Esophagus mucosa (tissue), 1 donor: ENCODE results near the gene NET1. TPM values are rescaled to one million over a fixed set of nuclear protein-coding genes. Genes with fewer than 3 reads are reported as not detected.

Experiments used
- ATAC-seq: fragments of 200-7000 bp; cut with Tn5 transposase; one replicate; pipeline ENCODE4 v1.9.1; 2020
- total RNA-seq: library from RNA; stranded (reverse); gene quantifications from one replicate; pipeline ENCODE4 v1.2.4, GENCODE V29; 2023
- donor health status: DM: yes; HTN: yes; CAD: no.

NET1 gene
- total RNA-seq, 1 donor from 2014 or later: 182 TPM

GRCh38 chr10:5485290-5485689, 72.9 kb downstream of the NET1 start:
- no peak for ATAC-seq

GRCh38 chr10:5485948-5486852, 73.8 kb downstream of the NET1 start:
- ATAC-seq: no peak

- no peak for ATAC-seq
Observed at GRCh38 chr10:5486853-5487235, 74.5 kb downstream of the NET1 start.

- ATAC-seq: peak; percentile 92
Observed at GRCh38 chr10:5488272-5489161, 76.2 kb downstream of the NET1 start.

GRCh38 chr10:5490032-5490431, 77.7 kb downstream of the NET1 start:
- no peak for ATAC-seq

- ATAC-seq: no peak
Observed at GRCh38 chr10:5490698-5491464, 78.5 kb downstream of the NET1 start.

- ATAC-seq: no peak
Observed at GRCh38 chr10:5491477-5491876, 79.1 kb downstream of the NET1 start.

- ATAC-seq: no peak
Observed at GRCh38 chr10:5492322-5492855, 80.0 kb downstream of the NET1 start.

- no peak for ATAC-seq
Observed at GRCh38 chr10:5492929-5493576, 80.7 kb downstream of the NET1 start.

GRCh38 chr10:5493691-5494090, 81.3 kb downstream of the NET1 start:
- no peak for ATAC-seq

GRCh38 chr10:5494611-5495010, 82.3 kb downstream of the NET1 start:
- no peak for ATAC-seq

- peak; percentile 9 for ATAC-seq
Observed at GRCh38 chr10:5496261-5497250, 84.2 kb downstream of the NET1 start.

GRCh38 chr10:5497289-5497688, 84.9 kb downstream of the NET1 start:
- no peak for ATAC-seq

- ATAC-seq: no peak
Observed at GRCh38 chr10:5497948-5498730, 85.8 kb downstream of the NET1 start.

- ATAC-seq: no peak
Observed at GRCh38 chr10:5498791-5499492, 86.6 kb downstream of the NET1 start.

GRCh38 chr10:5499493-5500140, 87.3 kb downstream of the NET1 start, which contains the start of gene CALML5:
Gene CALML5, minus strand, starts transcription at chr10:5499570. Its CDS starts 132 bp downstream, at chr10:5499438.
- ATAC-seq: no peak

GRCh38 chr10:5500162-5500670, 87.9 kb downstream of the NET1 start:
- ATAC-seq: no peak

GRCh38 chr10:5500910-5501309, 88.6 kb downstream of the NET1 start:
- ATAC-seq: no peak
